H9 (cell line): ENCODE data around the gene PDLIM7. TPM values are rescaled to one million over a fixed set of nuclear protein-coding genes. Genes with fewer than 3 reads are reported as not detected.

Experiments
- DNase-seq: peaks from one replicate; pipeline ENCODE4 v3.0.0-alpha.2; 2017
- H2AFZ ChIP-seq: one replicate; pipeline ENCODE4 v1.6.1; 2013; ENCODE audit warnings: mild to moderate bottlenecking, low read length, control low read depth, moderate library complexity
- H2AK5ac ChIP-seq: 2 replicates; pipeline ENCODE4 v1.6.1; 2013; ENCODE audit warnings: low read length, control low read depth, mixed read lengths; ENCODE audit not compliant: insufficient read length
- H2BK120ac ChIP-seq: one replicate; pipeline ENCODE4 v1.6.1; 2013; ENCODE audit warnings: low read depth, mild to moderate bottlenecking, low read length, control low read depth, inconsistent platforms; ENCODE audit not compliant: poor library complexity, severe bottlenecking
- H2BK12ac ChIP-seq: 2 replicates; pipeline ENCODE4 v1.6.1; 2013; ENCODE audit warnings: low read length, control low read depth, mixed read lengths, low read depth; ENCODE audit not compliant: insufficient read length
- H2BK15ac ChIP-seq: 2 replicates; pipeline ENCODE4 v1.6.1; 2013; ENCODE audit warnings: low read depth, low read length, control low read depth
- H2BK20ac ChIP-seq: one replicate; pipeline ENCODE4 v1.6.1; 2013; ENCODE audit warnings: low read depth, mild to moderate bottlenecking, low read length, control low read depth, inconsistent platforms; ENCODE audit not compliant: poor library complexity, severe bottlenecking
- H2BK5ac ChIP-seq: 2 replicates; pipeline ENCODE4 v1.6.1; 2013; ENCODE audit warnings: low read length, control low read depth, mixed read lengths; ENCODE audit not compliant: insufficient read length
- H3K14ac ChIP-seq: 2 replicates; pipeline ENCODE4 v1.6.1; 2013; ENCODE audit warnings: low read length, control low read depth; ENCODE audit not compliant: insufficient read depth
- H3K18ac ChIP-seq: 2 replicates; pipeline ENCODE4 v1.6.1; 2013; ENCODE audit warnings: low read depth, mild to moderate bottlenecking, mixed read lengths, low read length, control low read depth; ENCODE audit not compliant: insufficient read length
- H3K23ac ChIP-seq: 2 replicates; pipeline ENCODE4 v1.6.1; 2013; ENCODE audit warnings: low read length, control low read depth, mixed read lengths, low read depth; ENCODE audit not compliant: insufficient read length
- H3K23me2 ChIP-seq: 2 replicates; pipeline ENCODE4 v1.6.1; 2013; ENCODE audit warnings: low read depth, mild to moderate bottlenecking, mixed read lengths, low read length, control low read depth; ENCODE audit not compliant: insufficient read length, poor library complexity, severe bottlenecking
- H3K27ac ChIP-seq: 2 replicates; pipeline ENCODE4 v1.5.1; 2013; ENCODE audit warnings: low read length, control low read depth, mixed read lengths, low read depth; ENCODE audit not compliant: insufficient read length
- H3K27me3 ChIP-seq: 2 replicates; pipeline ENCODE4 v1.6.1; 2013; ENCODE audit warnings: low read length, control low read depth, inconsistent platforms; ENCODE audit not compliant: insufficient read depth
- H3K4ac ChIP-seq: 2 replicates; pipeline ENCODE4 v1.6.1; 2013; ENCODE audit warnings: low read depth, mild to moderate bottlenecking, control low read depth, inconsistent platforms, low read length, moderate library complexity
- H3K4me1 ChIP-seq: 2 replicates; pipeline ENCODE4 v1.6.1; 2013; ENCODE audit warnings: low read length, control low read depth, inconsistent platforms; ENCODE audit not compliant: insufficient read depth
- H3K4me2 ChIP-seq: 2 replicates; pipeline ENCODE4 v1.6.1; 2013; ENCODE audit warnings: low read length, control low read depth, mixed read lengths; ENCODE audit not compliant: insufficient read length, insufficient read depth
- H3K56ac ChIP-seq: 2 replicates; pipeline ENCODE4 v1.6.1; 2013; ENCODE audit warnings: low read depth, mild to moderate bottlenecking, mixed read lengths, low read length, control low read depth; ENCODE audit not compliant: insufficient read length
- H3K79me1 ChIP-seq: 2 replicates; pipeline ENCODE4 v1.6.1; 2013; ENCODE audit warnings: low read depth, mild to moderate bottlenecking, moderate library complexity, low read length, control low read depth, inconsistent platforms; ENCODE audit not compliant: insufficient read depth, poor library complexity, severe bottlenecking
- H3K79me2 ChIP-seq: 2 replicates; pipeline ENCODE4 v1.6.1; 2013; ENCODE audit warnings: low read length, control low read depth, inconsistent platforms; ENCODE audit not compliant: insufficient read depth
- H3K9ac ChIP-seq: 2 replicates; pipeline ENCODE4 v1.6.1; 2013; ENCODE audit warnings: low read length, control low read depth, mixed read lengths; ENCODE audit not compliant: insufficient read length; ENCODE audit errors: extremely low read depth
- H3K9me3 ChIP-seq: one replicate; pipeline ENCODE4 v1.6.1; 2013; ENCODE audit warnings: low read depth, low read length, inconsistent platforms; ENCODE audit not compliant: control insufficient read depth
- H3T11ph ChIP-seq: one replicate; pipeline ENCODE4 v1.6.1; 2013; ENCODE audit warnings: mild to moderate bottlenecking, low read length, control low read depth, inconsistent platforms
- H4K20me1 ChIP-seq: one replicate; pipeline ENCODE4 v1.6.1; 2013; ENCODE audit not compliant: control insufficient read depth, insufficient read length, insufficient read depth
- H4K5ac ChIP-seq: 2 replicates; pipeline ENCODE4 v1.6.1; 2013; ENCODE audit warnings: low read depth, mild to moderate bottlenecking, mixed read lengths, low read length, control low read depth; ENCODE audit not compliant: insufficient read length
- H4K8ac ChIP-seq: replicated peaks from 2 replicates; pipeline ENCODE4 v1.6.1; 2013; ENCODE audit warnings: low read length, control low read depth, mixed read lengths, low read depth; ENCODE audit not compliant: insufficient read length
- H4K91ac ChIP-seq: 2 replicates; pipeline ENCODE4 v1.6.1; 2013; ENCODE audit warnings: low read depth, mild to moderate bottlenecking, moderate library complexity, mixed read lengths, low read length, control low read depth; ENCODE audit not compliant: insufficient read length
- H3K27ac Mint-ChIP-seq, 3 experiments: 2 replicates in 2 of 3; 3 replicates in 1 of 3; pipeline ENCODE4 v1.8.0; 2020 to 2021; ENCODE audit warnings: mixed read lengths in 3 of 3, mild to moderate bottlenecking in 1 of 3, moderate library complexity in 1 of 3
- H3K27me3 Mint-ChIP-seq: 2 replicates; pipeline ENCODE4 v1.8.0; 2021; ENCODE audit warnings: low read depth, mild to moderate bottlenecking, moderate library complexity, mixed read lengths
- H3K36me3 Mint-ChIP-seq, 3 experiments: 2 replicates in 2 of 3; 3 replicates in 1 of 3; pipeline ENCODE4 v1.8.0; 2020 to 2021; ENCODE audit warnings: low read depth in 3 of 3, mixed read lengths in 3 of 3; ENCODE audit not compliant: insufficient read depth in 1 of 3
- H3K4me1 Mint-ChIP-seq, 2 experiments: 2 replicates each; pipeline ENCODE4 v1.8.0; 2020; ENCODE audit warnings: mixed read lengths in 2 of 2
- H3K4me3 Mint-ChIP-seq, 2 experiments: 2 replicates in 1 of 2; 3 replicates in 1 of 2; pipeline ENCODE4 v1.8.0; 2020 to 2021; ENCODE audit warnings: mild to moderate bottlenecking in 2 of 2, mixed read lengths in 2 of 2, moderate library complexity in 1 of 2
- H3K9me3 Mint-ChIP-seq, 2 experiments: 2 replicates in 1 of 2; 3 replicates in 1 of 2; pipeline ENCODE4 v1.8.0; 2020; ENCODE audit warnings: mild to moderate bottlenecking in 2 of 2, mixed read lengths in 2 of 2, moderate library complexity in 1 of 2
- CTCF ChIP-seq: fragments of 200-600 bp; sonication (generic); conservative IDR thresholded peaks from 3 replicates; pipeline ENCODE4 v1.8.0; 2021; ENCODE audit warnings: antibody characterized with exemption, mild to moderate bottlenecking
- WGBS: extraction: QIAGEN DNeasy Blood & Tissue Kit; methylation state at CpG from one replicate; pipeline ENCODE4 v1.1.7; 2013; ENCODE audit warnings: missing lambda C conversion rate, low lambda C conversion rate, mixed read lengths; ENCODE audit not compliant: insufficient read length; ENCODE audit errors: extremely low coverage; 5-methylcytosine and 5-hydroxymethylcytosine counted together
- total RNA-seq: library from RNA; stranded (reverse); gene quantifications from 2 replicates; pipeline ENCODE4 v1.2.1, GENCODE V29; 2021

PDLIM7 gene
- total RNA-seq, 1 experiment from 2014 or later = 137 TPM

- Histone ChIP-seq H2BK12ac (no peak overlapping the region), H3K4ac (no peak overlapping the region), H3K4me2 (no peak overlapping the region), H3K23ac (no peak overlapping the region), H3K56ac (no peak overlapping the region), H3K27me3 (no peaks in the 10 kb centered on the region), H3K18ac (no peak overlapping the region), H3K23me2 (no peaks in the 10 kb centered on the region), H4K8ac (no peak overlapping the region), H3K79me2 (no peaks in the 10 kb centered on the region), H2BK5ac (no peak overlapping the region), H2BK15ac (no peak overlapping the region), H4K20me1 (no peaks in the 10 kb centered on the region), H4K91ac (no peak overlapping the region), H3K14ac (no peak overlapping the region), H3K79me1 (no peaks in the 10 kb centered on the region), H2BK120ac (no peak overlapping the region), H3K9ac (no peak overlapping the region), H3K27ac (no peak overlapping the region), H3K4me1 (no peaks in the 10 kb centered on the region; the same call in 1 of the 2 replicates), H2BK20ac (no peak overlapping the region), H4K5ac (no peak overlapping the region), H2AK5ac (no peak overlapping the region), H2AFZ (no peak overlapping the region), H3K9me3 (no peaks in the 10 kb centered on the region), H3T11ph (no peak overlapping the region)
- H3K9me3 Mint-ChIP-seq = no peaks in the 10 kb centered on the region
- H3K27me3 Mint-ChIP-seq = no peaks in the 10 kb centered on the region; the same call in 1 of the 2 replicates
- peaks cover 27 to 54% (median 45%) of the 10 kb centered on the region in 3 experiments for H3K36me3 Mint-ChIP-seq
- WGBS = no CpG with 5 or more reads among the region's 8 CpGs
- peaks cover 18 to 20% of the 10 kb centered on the region in 2 experiments for H3K4me1 Mint-ChIP-seq
- no peak overlapping the region for H3K4me3 Mint-ChIP-seq
- TF ChIP-seq CTCF = no peak
- no peak for DNase-seq
- H3K27ac Mint-ChIP-seq = peak overlapping the region; percentile 36 to 90 (median 53); a peak in 2 of 7 replicates
These were observed 11.4 kb upstream of the PDLIM7 start for GRCh38 chr5:177508837-177509236.
